ENCODE measurements around the gene KCNIP4. TPM values are rescaled to one million over a fixed set of nuclear protein-coding genes. Genes with fewer than 3 reads are reported as not detected.

KCNIP4 gene
- total and polyA plus RNA-seq, 2 donors (not counting 3 experiments of a cell fraction or from before 2014, with no cell fraction given): not detected

DNA sequence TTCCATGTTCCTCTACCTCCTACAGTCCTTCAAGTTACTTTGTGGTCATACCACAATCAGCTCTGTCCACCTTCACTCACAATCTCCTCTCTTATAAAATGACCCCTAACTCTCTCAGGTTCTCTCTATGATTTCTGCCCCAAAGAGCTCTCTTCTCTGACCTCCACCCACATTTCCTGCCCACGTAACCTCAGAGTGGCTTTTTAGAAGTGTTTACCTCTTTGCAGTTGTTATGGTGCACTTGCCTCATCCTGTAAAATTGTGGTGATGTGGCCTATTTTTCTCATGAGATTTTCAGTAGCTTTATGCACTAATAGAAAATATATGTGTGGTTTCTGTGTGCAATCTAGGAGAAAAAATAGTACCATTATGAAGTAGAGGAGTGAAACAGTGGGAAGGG lies 1032.5 kb downstream of the KCNIP4 start:
- no peak for TF ChIP-seq POLR2AphosphoS5 (IDR thresholded peaks at IDR 0.05; ENCODE audit: insufficient read depth, low read depth, low read length)
- no TSS peak for BruUV-seq (replicated peaks)
- H2AFZ ChIP-seq (ENCODE audit: low read depth, low read length): no peak overlapping the region
- no peak for DNase-seq (ENCODE audit: low read depth, low spot score)
- no peaks in the 10 kb centered on the region for H3K27me3 ChIP-seq (ENCODE audit: control insufficient read depth in 2 of 2, insufficient read depth in 2 of 2, low read length in 2 of 2)
- no peaks in the 10 kb centered on the region for H3K79me2 ChIP-seq (ENCODE audit: control insufficient read depth, insufficient read depth, low read length)
- POLR2A ChIA-PET: no interaction called here
- H3K4me3 ChIP-seq (replicated peaks in 1 of 3; ENCODE audit: insufficient read depth in 1 of 3, low read depth in 1 of 3, low read length in 3 of 3): no peak overlapping the region
- H3K9me3 ChIP-seq (replicated peaks; ENCODE audit: control insufficient read depth, insufficient read depth, low read length): no peaks in the 10 kb centered on the region
- no peaks in the 10 kb centered on the region for H3K9me1 ChIP-seq (replicated peaks; ENCODE audit: control insufficient read depth, extremely low read depth, insufficient read depth, low read length)
- dilution Hi-C loops (cut with MboI; ENCODE audit: extremely low pct_ligation_motif_present, low sequenced_read_pairs): no loop called here
- H4K20me1 ChIP-seq (replicated peaks; ENCODE audit: control insufficient read depth, extremely low read depth, insufficient read depth, low read length): no peaks in the 10 kb centered on the region
- CTCF ChIA-PET: interaction anchor here (0.7 to 1.4 kb wide), 4 partner anchors 8 to 143 kb away, joined by 3 to 5 read pairs (median 4); no protein-coding TSS in a partner anchor
- no peaks in the 10 kb centered on the region for H3K36me3 ChIP-seq (ENCODE audit: control insufficient read depth in 2 of 2, extremely low read depth in 1 of 2, insufficient read depth in 2 of 2, low read length in 2 of 2)
- FAIRE-seq: no peak
- H3K27ac ChIP-seq (ENCODE audit: insufficient read depth, low read depth, low read length): no peak overlapping the region
- intact Hi-C loops (cut with micrococcal nuclease): no loop called here
- no peaks in the 10 kb centered on the region for H3K4me1 ChIP-seq (ENCODE audit: control insufficient read depth, extremely low read depth, insufficient read depth, low read length)
- H3K9ac ChIP-seq (replicated peaks; ENCODE audit: extremely low read depth, insufficient read depth, low read length): no peak overlapping the region
- H3K4me2 ChIP-seq (ENCODE audit: insufficient read depth, low read length): no peak overlapping the region

DNA sequence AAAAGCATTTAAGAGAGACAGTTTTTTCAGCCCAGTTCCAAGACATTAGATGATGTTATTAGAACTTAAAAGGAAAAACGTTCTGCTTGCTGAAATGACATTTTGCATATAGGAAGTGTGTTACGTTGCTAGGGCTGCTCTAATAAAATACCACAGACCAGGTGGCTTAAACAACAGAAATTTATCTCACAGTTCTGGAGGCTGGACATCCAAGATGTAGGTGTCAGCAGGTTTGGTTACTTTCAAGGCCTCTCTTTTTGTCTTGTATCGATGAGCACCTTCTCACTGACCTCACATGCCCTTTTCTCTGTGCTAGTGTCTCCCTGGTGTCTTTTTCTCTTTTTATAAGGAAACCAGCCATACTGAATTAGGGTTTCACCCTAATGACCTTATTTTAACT lies 1043.6 kb downstream of the KCNIP4 start:
- no peaks in the 10 kb centered on the region for H3K4me1 ChIP-seq (ENCODE audit: control insufficient read depth, extremely low read depth, insufficient read depth, low read length)
- no TSS peak for BruUV-seq (replicated peaks)
- no peak overlapping the region for H3K4me2 ChIP-seq (ENCODE audit: insufficient read depth, low read length)
- H4K20me1 ChIP-seq (replicated peaks; ENCODE audit: control insufficient read depth, extremely low read depth, insufficient read depth, low read length): no peaks in the 10 kb centered on the region
- CTCF ChIA-PET: no interaction called here
- dilution Hi-C loops (cut with MboI; ENCODE audit: extremely low pct_ligation_motif_present, low sequenced_read_pairs): no loop called here
- H3K4me3 ChIP-seq (replicated peaks in 1 of 3; ENCODE audit: insufficient read depth in 1 of 3, low read depth in 1 of 3, low read length in 3 of 3): no peak overlapping the region
- no peak overlapping the region for H3K9ac ChIP-seq (replicated peaks; ENCODE audit: extremely low read depth, insufficient read depth, low read length)
- TF ChIP-seq JUN (IDR thresholded peaks at IDR 0.05; ENCODE audit: borderline replicate concordance, insufficient read depth, insufficient read length, low read depth) (no peak), EZH2 (IDR thresholded peaks at IDR 0.05; ENCODE audit: borderline replicate concordance, low read depth, low read length, severe bottlenecking) (no peak)
- FAIRE-seq (no peak), DNase-seq (ENCODE audit: low read depth, low spot score) (no peak)
- H3K9me3 ChIP-seq (replicated peaks; ENCODE audit: control insufficient read depth, insufficient read depth, low read length): no peaks in the 10 kb centered on the region
- no peak overlapping the region for H2AFZ ChIP-seq (ENCODE audit: low read depth, low read length)
- no peaks in the 10 kb centered on the region for H3K79me2 ChIP-seq (ENCODE audit: control insufficient read depth, insufficient read depth, low read length)
- no peaks in the 10 kb centered on the region for H3K9me1 ChIP-seq (replicated peaks; ENCODE audit: control insufficient read depth, extremely low read depth, insufficient read depth, low read length)
- H3K36me3 ChIP-seq (ENCODE audit: control insufficient read depth in 2 of 2, extremely low read depth in 1 of 2, insufficient read depth in 2 of 2, low read length in 2 of 2): no peaks in the 10 kb centered on the region
- H3K27me3 ChIP-seq (ENCODE audit: control insufficient read depth in 2 of 2, insufficient read depth in 2 of 2, low read length in 2 of 2): no peaks in the 10 kb centered on the region
- H3K27ac ChIP-seq (ENCODE audit: insufficient read depth, low read depth, low read length): no peak overlapping the region
- intact Hi-C loops (cut with micrococcal nuclease): no loop called here
- POLR2A ChIA-PET: no interaction called here

Data from endothelial cell of umbilical vein (primary cell).